Measurements from ENCODE around the gene SHROOM1. TPM values are rescaled to one million over a fixed set of nuclear protein-coding genes. Genes with fewer than 3 reads are reported as not detected.

Gene SHROOM1
- total RNA-seq, 1 donor from 2014 or later = 6.5 TPM

GRCh38 chr5:132873119-132873929 lies 42.9 kb upstream of the SHROOM1 start, which contains the start of gene LEAP2:
TSS of gene LEAP2 (plus strand) at chr5:132873668. CDS start at chr5:132873695, 27 bp downstream.
- Mint-ChIP-seq H3K4me3 (peak within 1 kb of the TSS; percentile 4), H3K4me1 (peaks cover 6% of the 10 kb centered on the region), H3K36me3 (ENCODE audit: low read depth) (peaks cover 13% of the 10 kb centered on the region), H3K27ac (ENCODE audit: unreplicated experiment) (no peak within 1 kb of the TSS), H3K9me3 (no peaks in the 10 kb centered on the region), H3K27me3 (ENCODE audit: low read depth) (no peaks in the 10 kb centered on the region)
- no peak for TF ChIP-seq CTCF (conservative IDR thresholded peaks at IDR 0.05)
- DNase-seq (ENCODE audit: low read depth, low spot score) = no peak

GRCh38 chr5:132872788-132873118 lies 42.3 kb upstream of the SHROOM1 start:
- Mint-ChIP-seq H3K27ac (ENCODE audit: unreplicated experiment) (no peak overlapping the region), H3K4me3 (no peak overlapping the region), H3K4me1 (peaks cover 7% of the 10 kb centered on the region), H3K9me3 (no peaks in the 10 kb centered on the region), H3K36me3 (ENCODE audit: low read depth) (peaks cover 13% of the 10 kb centered on the region), H3K27me3 (ENCODE audit: low read depth) (no peaks in the 10 kb centered on the region)
- TF ChIP-seq CTCF (conservative IDR thresholded peaks at IDR 0.05) = no peak
- no peak for DNase-seq (ENCODE audit: low read depth, low spot score)

- H3K27me3 Mint-ChIP-seq (ENCODE audit: low read depth) = no peaks in the 10 kb centered on the region
- no peak for TF ChIP-seq CTCF (conservative IDR thresholded peaks at IDR 0.05)
- H3K9me3 Mint-ChIP-seq = no peaks in the 10 kb centered on the region
- H3K4me3 Mint-ChIP-seq = no peak overlapping the region
- H3K4me1 Mint-ChIP-seq = peaks cover 15% of the 10 kb centered on the region
- H3K27ac Mint-ChIP-seq (ENCODE audit: unreplicated experiment) = no peak overlapping the region
- H3K36me3 Mint-ChIP-seq (ENCODE audit: low read depth) = peaks cover 13% of the 10 kb centered on the region
- DNase-seq (ENCODE audit: low read depth, low spot score) = no peak
Observed at GRCh38 chr5:132871459-132872284, 41.2 kb upstream of the SHROOM1 start.

GRCh38 chr5:132870801-132871200 lies 40.4 kb upstream of the SHROOM1 start:
- H3K4me3 Mint-ChIP-seq = peak overlapping the region; percentile 78
- H3K27ac Mint-ChIP-seq (ENCODE audit: unreplicated experiment) = no peak overlapping the region
- TF ChIP-seq CTCF (conservative IDR thresholded peaks at IDR 0.05) = no peak

DNA sequence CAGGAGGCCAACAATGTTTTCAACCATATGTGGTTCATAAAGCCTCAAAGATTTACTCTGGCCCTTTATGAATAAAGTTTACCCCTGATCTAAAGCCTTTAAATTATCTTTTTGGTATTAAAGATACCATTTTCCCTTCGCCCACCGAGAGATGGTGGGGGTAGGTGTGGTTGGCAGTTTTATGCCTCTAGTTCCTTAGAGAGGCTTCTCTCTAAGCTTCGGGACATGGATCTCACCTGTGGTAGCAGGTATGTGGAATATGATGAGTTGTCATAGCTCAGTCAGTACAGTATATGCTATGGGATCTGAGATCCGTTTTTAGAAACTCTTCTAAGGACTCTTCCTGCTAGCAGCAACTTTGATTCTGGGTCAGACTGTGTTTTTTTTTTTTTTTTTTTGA lies 38.3 kb upstream of the SHROOM1 start:
- Mint-ChIP-seq H3K27me3 (ENCODE audit: low read depth) (peaks cover 4% of the 10 kb centered on the region), H3K36me3 (ENCODE audit: low read depth) (peaks cover 16% of the 10 kb centered on the region), H3K9me3 (no peaks in the 10 kb centered on the region), H3K4me1 (peaks cover 30% of the 10 kb centered on the region), H3K27ac (ENCODE audit: unreplicated experiment) (no peak overlapping the region), H3K4me3 (peak overlapping the region; percentile 100)
- DNase-seq (ENCODE audit: low read depth, low spot score) = no peak
- no peak for TF ChIP-seq CTCF (conservative IDR thresholded peaks at IDR 0.05)

More at GRCh38 chr5:132870801-132871200, 40.4 kb upstream of the SHROOM1 start:
- Mint-ChIP-seq H3K27me3 (ENCODE audit: low read depth) (peaks cover 4% of the 10 kb centered on the region), H3K4me1 (peaks cover 24% of the 10 kb centered on the region), H3K9me3 (no peaks in the 10 kb centered on the region), H3K36me3 (ENCODE audit: low read depth) (peaks cover 16% of the 10 kb centered on the region)
- DNase-seq (ENCODE audit: low read depth, low spot score) = no peak
